H1 (cell line): ENCODE data around the gene ANAPC15. TPM values are rescaled to one million over a fixed set of nuclear protein-coding genes. Genes with fewer than 3 reads are reported as not detected.

Experiments used
- CTCF ChIA-PET: fragments of 300-600 bp; sonication (Branson Sonifier 250); formaldehyde crosslinking; loops from one replicate; lab custom pipeline; 2021; ENCODE audit not compliant: partially characterized antibody; lab: Charles Lee
- POLR2A ChIA-PET: fragments of 300-600 bp; sonication (Branson Sonifier 250); formaldehyde crosslinking; loops from one replicate; lab custom pipeline; 2021; ENCODE audit warnings: inconsistent platforms; ENCODE audit not compliant: partially characterized antibody; lab: Charles Lee
- DNase-seq, 2 experiments: peaks; one replicate each; pipeline versions ENCODE4 v3.0.0 to v3.0.0-alpha.2; 2010 to 2022; ENCODE audit warnings: low spot score in 2 of 2, low read depth in 1 of 2, mixed read lengths in 1 of 2
- FAIRE-seq: peaks from 2 replicates; lab custom pipeline; 2011; peaks lifted over from hg19 to GRCh38; lab: Jason Lieb, UNC
- H2AFZ ChIP-seq: 2 replicates; pipeline ENCODE4 v1.8.1; 2012; ENCODE audit warnings: low read length, inconsistent platforms
- H2AK5ac ChIP-seq: 2 replicates; pipeline ENCODE4 v1.6.1; 2013; ENCODE audit warnings: low read depth, low read length
- H2BK120ac ChIP-seq: replicated peaks from 2 replicates; pipeline ENCODE3; 2013; ENCODE audit warnings: low read depth, low read length, inconsistent platforms
- H2BK12ac ChIP-seq: 2 replicates; pipeline ENCODE4 v1.6.1; 2013; ENCODE audit warnings: low read depth, low read length
- H2BK15ac ChIP-seq: 2 replicates; pipeline ENCODE4 v1.6.1; 2013; ENCODE audit warnings: low read length
- H2BK20ac ChIP-seq: 2 replicates; pipeline ENCODE4 v1.6.1; 2013; ENCODE audit warnings: low read length
- H2BK5ac ChIP-seq: 2 replicates; pipeline ENCODE4 v1.6.1; 2013; ENCODE audit warnings: low read depth, low read length
- H3K14ac ChIP-seq: 2 replicates; pipeline ENCODE4 v1.6.1; 2013; ENCODE audit warnings: inconsistent platforms; ENCODE audit not compliant: insufficient read length
- H3K18ac ChIP-seq: 2 replicates; pipeline ENCODE4 v1.6.1; 2013; ENCODE audit warnings: low read length; ENCODE audit errors: extremely low read depth
- H3K23ac ChIP-seq: 2 replicates; pipeline ENCODE4 v1.6.1; 2013; ENCODE audit warnings: inconsistent platforms; ENCODE audit not compliant: insufficient read length
- H3K23me2 ChIP-seq: 2 replicates; pipeline ENCODE4 v1.6.1; 2013; ENCODE audit warnings: low read depth, low read length
- H3K27ac ChIP-seq: 2 replicates; pipeline ENCODE4 v1.6.1; 2011; ENCODE audit warnings: low read depth, low read length, inconsistent platforms
- H3K27me3 ChIP-seq, 4 experiments: replicated peaks in 1 of 4; 1 replicate in 1 of 4; 2 replicates in 3 of 4; pipeline versions ENCODE4 v1.6.1 to v1.8.1; 2011 to 2013; ENCODE audit warnings: low read length in 3 of 4, mild to moderate bottlenecking in 3 of 4, inconsistent platforms in 2 of 4, mixed read lengths in 2 of 4, moderate library complexity in 1 of 4; ENCODE audit not compliant: control insufficient read depth in 3 of 4, insufficient read depth in 3 of 4; ENCODE audit errors: extremely low read depth in 1 of 4
- H3K36me3 ChIP-seq, 4 experiments: 2 replicates each; pipeline versions ENCODE4 v1.6.1 to v1.8.1; 2011 to 2013; ENCODE audit warnings: mild to moderate bottlenecking in 4 of 4, low read length in 3 of 4, moderate library complexity in 2 of 4, control low read depth in 1 of 4, inconsistent platforms in 1 of 4; ENCODE audit not compliant: insufficient read depth in 4 of 4, control insufficient read depth in 2 of 4
- H3K4ac ChIP-seq: replicated peaks from 2 replicates; pipeline ENCODE3; 2013; ENCODE audit warnings: low read length, low read depth, mixed read lengths, inconsistent platforms; ENCODE audit not compliant: insufficient read length
- H3K4me1 ChIP-seq, 4 experiments: replicated peaks in 1 of 4; 1 replicate in 1 of 4; 2 replicates in 3 of 4; pipeline versions ENCODE4 v1.6.1 to v1.8.1; 2011 to 2013; ENCODE audit warnings: low read length in 3 of 4, inconsistent platforms in 2 of 4, mixed read lengths in 1 of 4; ENCODE audit not compliant: insufficient read depth in 4 of 4, control insufficient read depth in 3 of 4
- H3K4me2 ChIP-seq, 2 experiments: 2 replicates each; pipeline versions ENCODE4 v1.6.1 to v1.8.1; 2011 to 2013; ENCODE audit warnings: low read depth in 2 of 2, low read length in 2 of 2, control low read depth in 1 of 2, inconsistent platforms in 1 of 2, mild to moderate bottlenecking in 1 of 2; ENCODE audit not compliant: insufficient read depth in 1 of 2
- H3K4me3 ChIP-seq, 4 experiments: fragments of 200-600, 300-600 bp in 1 of 4; sonication (generic), shearing (Covaris generic), sonication (Bioruptor Twin) in 1 of 4; 2 replicates each; pipeline versions ENCODE4 v1.5.1 to v1.8.1; 2011 to 2016; ENCODE audit warnings: low read length in 4 of 4, low read depth in 3 of 4, control low read depth in 2 of 4, inconsistent platforms in 2 of 4, mild to moderate bottlenecking in 2 of 4, mixed read lengths in 1 of 4, moderate library complexity in 1 of 4; ENCODE audit not compliant: insufficient read depth in 2 of 4; ENCODE audit errors: extremely low read depth in 1 of 4
- H3K56ac ChIP-seq: replicated peaks from 2 replicates; pipeline ENCODE3; 2013; ENCODE audit warnings: low read depth, mild to moderate bottlenecking, mixed read lengths, low read length, inconsistent platforms; ENCODE audit not compliant: insufficient read length
- H3K79me1 ChIP-seq: 2 replicates; pipeline ENCODE4 v1.6.1; 2013; ENCODE audit warnings: low read depth, low read length, control low read depth
- H3K79me2 ChIP-seq, 2 experiments: 2 replicates each; pipeline versions ENCODE4 v1.6.1 to v1.8.1; 2012 to 2013; ENCODE audit warnings: low read length in 2 of 2, mild to moderate bottlenecking in 2 of 2, inconsistent platforms in 1 of 2; ENCODE audit not compliant: insufficient read depth in 2 of 2, control insufficient read depth in 1 of 2
- H3K9ac ChIP-seq, 4 experiments: replicated peaks in 1 of 4; 1 replicate in 1 of 4; 2 replicates in 3 of 4; pipeline versions ENCODE4 v1.6.1 to v1.8.1; 2011 to 2013; ENCODE audit warnings: low read depth in 3 of 4, low read length in 3 of 4, control low read depth in 2 of 4, mild to moderate bottlenecking in 2 of 4, moderate library complexity in 2 of 4, inconsistent platforms in 1 of 4; ENCODE audit errors: extremely low read depth in 1 of 4
- H3K9me3 ChIP-seq, 2 experiments: 2 replicates each; pipeline versions ENCODE4 v1.6.1 to v1.8.1; 2012 to 2013; ENCODE audit warnings: mild to moderate bottlenecking in 2 of 2, moderate library complexity in 2 of 2, control low read depth in 1 of 2, inconsistent platforms in 1 of 2, low read depth in 1 of 2, low read length in 1 of 2, mixed read lengths in 1 of 2; ENCODE audit not compliant: insufficient read depth in 2 of 2
- H4K20me1 ChIP-seq, 2 experiments: replicated peaks in 1 of 2; 2 replicates each; pipeline versions ENCODE3 to v1.8.1; 2011 to 2013; ENCODE audit warnings: inconsistent platforms in 2 of 2, low read length in 2 of 2, mild to moderate bottlenecking in 1 of 2; ENCODE audit not compliant: insufficient read depth in 2 of 2, control insufficient read depth in 1 of 2
- H4K5ac ChIP-seq: 2 replicates; pipeline ENCODE4 v1.6.1; 2013; ENCODE audit warnings: low read length, low read depth, mixed read lengths, inconsistent platforms; ENCODE audit not compliant: insufficient read length
- H4K8ac ChIP-seq: 2 replicates; pipeline ENCODE4 v1.8.0; 2013; ENCODE audit warnings: mild to moderate bottlenecking, moderate library complexity, low read length, inconsistent platforms; ENCODE audit not compliant: insufficient read depth; ENCODE audit errors: extremely low read depth
- H4K91ac ChIP-seq: replicated peaks from 2 replicates; pipeline ENCODE3; 2013; ENCODE audit warnings: low read length, mixed read lengths, inconsistent platforms; ENCODE audit not compliant: insufficient read length
- TAF7 ChIP-seq: optimal IDR thresholded peaks from 2 replicates; pipeline ENCODE3; 2011; ENCODE audit warnings: low read depth, mild to moderate bottlenecking, inconsistent platforms, low read length, moderate library complexity, borderline replicate concordance
- WGBS, 2 experiments: shearing (Covaris generic) in 1 of 2; methylation state at CpG; one replicate each; pipeline versions ENCODE4 v1.1.6 to v1.1.7; 2013 to 2015; ENCODE audit warnings: low lambda C conversion rate in 2 of 2, mixed read lengths in 2 of 2, inconsistent platforms in 1 of 2, low coverage in 1 of 2, missing lambda C conversion rate in 1 of 2; ENCODE audit not compliant: insufficient replicate concordance in 2 of 2, insufficient coverage in 1 of 2, insufficient read length in 1 of 2; ENCODE audit errors: extremely low coverage in 1 of 2, missing lambda C conversion rate in 1 of 2; 5-methylcytosine and 5-hydroxymethylcytosine counted together
- polyA plus RNA-seq, 7 experiments: library from polyadenylated mRNA; depleted of rRNA in 3 of 7; stranded (reverse) in 5 of 7; unstranded in 2 of 7; fragments of >200 nt in 5 of 7; fragments of 200-250 nt in 2 of 7; gene quantifications; 1 replicate in 5 of 7; 2 replicates in 1 of 7; 4 replicates in 1 of 7; pipeline versions ENCODE4 v1.2.1 to v1.2.3, GENCODE V29; 2011 to 2013; ENCODE audit warnings: missing spikeins in 2 of 7, mixed read lengths in 2 of 7
- total RNA-seq: library from RNA; stranded (reverse); fragmentation: NEBNext Ultra II Directional; extraction: Animal tissue kit (Norgen Biotek cat#: 25700); gene quantifications from 2 replicates; pipeline ENCODE4 v1.2.1, GENCODE V29; 2021

Gene ANAPC15
- total and polyA plus RNA-seq, 2 of the 8 experiments (the other 6 are each of a cell fraction or from before 2014, with no cell fraction given), result 66.2 to 74.9 TPM

DNA sequence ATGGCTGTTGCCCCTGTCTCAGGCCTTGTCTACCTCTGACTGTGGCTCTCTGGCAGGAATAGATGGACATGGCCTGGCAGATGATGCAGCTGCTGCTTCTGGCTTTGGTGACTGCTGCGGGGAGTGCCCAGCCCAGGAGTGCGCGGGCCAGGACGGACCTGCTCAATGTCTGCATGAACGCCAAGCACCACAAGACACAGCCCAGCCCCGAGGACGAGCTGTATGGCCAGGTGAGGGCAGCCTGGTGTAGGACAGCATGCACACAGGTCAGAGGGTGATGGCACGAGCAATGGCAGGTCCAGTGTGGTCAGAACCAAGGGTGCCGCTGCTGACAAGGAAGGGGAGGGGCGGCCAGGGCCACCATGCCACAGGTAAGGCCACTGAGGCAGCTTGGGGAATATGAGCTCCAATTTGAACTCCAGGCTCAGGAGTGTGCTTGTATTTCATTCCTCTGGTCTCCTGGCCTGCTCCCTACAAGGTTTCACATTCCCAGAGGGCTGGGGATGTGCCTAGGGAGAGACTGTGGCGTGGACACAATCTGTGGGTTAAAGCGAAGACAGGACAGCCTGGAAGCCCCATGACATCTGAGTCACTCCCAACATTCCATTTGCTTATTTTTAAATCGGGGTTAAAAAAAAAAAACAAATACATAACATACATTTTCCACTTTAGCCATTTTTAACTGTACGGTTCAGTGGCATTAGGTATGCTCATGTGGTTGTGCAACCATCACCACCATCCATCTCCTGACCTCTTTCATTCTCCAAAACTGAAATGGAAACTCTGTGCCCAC is 23.6 kb upstream of the ANAPC15 start:
- Histone ChIP-seq H2BK15ac (no peak overlapping the region), H3K79me2 (no peaks in the 10 kb centered on the region), H4K8ac (peak overlapping the region; percentile 14; the same call in 1 of the 2 replicates), H2AFZ (no peak overlapping the region), H3K27ac (no peak overlapping the region), H2BK5ac (no peak overlapping the region)
- POLR2A ChIA-PET, result no interaction called here
- TF ChIP-seq TAF7, result no peak
- TF ChIP-seq, all 59 proteins: peak for 0
- no peaks in the 10 kb centered on the region for H3K79me1 ChIP-seq
- H3K18ac ChIP-seq, result no peak overlapping the region
- no peak overlapping the region for H3K23ac ChIP-seq
- no peak overlapping the region for H3K9ac ChIP-seq
- no peak overlapping the region for H3K56ac ChIP-seq
- no peak overlapping the region for H3K4ac ChIP-seq
- H3K23me2 ChIP-seq, result no peaks in the 10 kb centered on the region
- H4K5ac ChIP-seq, result no peak overlapping the region
- CTCF ChIA-PET, result interaction anchor here (0.6 to 3.5 kb wide), 4 partner anchors 8 to 168 kb away, joined by 3 to 13 read pairs (median 8); no protein-coding TSS in a partner anchor
- H2AK5ac ChIP-seq, result no peak overlapping the region
- H3K14ac ChIP-seq, result no peak overlapping the region
- no peaks in the 10 kb centered on the region for H3K4me1 ChIP-seq
- H3K4me3 ChIP-seq, result no peak overlapping the region
- H2BK120ac ChIP-seq, result no peak overlapping the region
- H3K36me3 ChIP-seq, result no peaks in the 10 kb centered on the region
- no peaks in the 10 kb centered on the region for H4K20me1 ChIP-seq
- H4K91ac ChIP-seq, result no peak overlapping the region
- H2BK12ac ChIP-seq, result no peak overlapping the region
- DNase-seq (no peak), FAIRE-seq (no peak)
- WGBS, 2 experiments, result 87% methylated on average over 13 of the region's 14 CpGs; no CpG with 5 or more reads in 1 of the 2 experiments
- H3K27me3 ChIP-seq, result no peaks in the 10 kb centered on the region; a peak in 2 of 7 replicates
- no peaks in the 10 kb centered on the region for H3K9me3 ChIP-seq
- H2BK20ac ChIP-seq, result no peak overlapping the region
- no peak overlapping the region for H3K4me2 ChIP-seq
